ENCODE data around the gene FDXACB1. TPM values are rescaled to one million over a fixed set of nuclear protein-coding genes. Genes with fewer than 3 reads are reported as not detected.

FDXACB1 gene
- total RNA-seq, 1 donor from 2014 or later, result 0.70 TPM

DNA sequence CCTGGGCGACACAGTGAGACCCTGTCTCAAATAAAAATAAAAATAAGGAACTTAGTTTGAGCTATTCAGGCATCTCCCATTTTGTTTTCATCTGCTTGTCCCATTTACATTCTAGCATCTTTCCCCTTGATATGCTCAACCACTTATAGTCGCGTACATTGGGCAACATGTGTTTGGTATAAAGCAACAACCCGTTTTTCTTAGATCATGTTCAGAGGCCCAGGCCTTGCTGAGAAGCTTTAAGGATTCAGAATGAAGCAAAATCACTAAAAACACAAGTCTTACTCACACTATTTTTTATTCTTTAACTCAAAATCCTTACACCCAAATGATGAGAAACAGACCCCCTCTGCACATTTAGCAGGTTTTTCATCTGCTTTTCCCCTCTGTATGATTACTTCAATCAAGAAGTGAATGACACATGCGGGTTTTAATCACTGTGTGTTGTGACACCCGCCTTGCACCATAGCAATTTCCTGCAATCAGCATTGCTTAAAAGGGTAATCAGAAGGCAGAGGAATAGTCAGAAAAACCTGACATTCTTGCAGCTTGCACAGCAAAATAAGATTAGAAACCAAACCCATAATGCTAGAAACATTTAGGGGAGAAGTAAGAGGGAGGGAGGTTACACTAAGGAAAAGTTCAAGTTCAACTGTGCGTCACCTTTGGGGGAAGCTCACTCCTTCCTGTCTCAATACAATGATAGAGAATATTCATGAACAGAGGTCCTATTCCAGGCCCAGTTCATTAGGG lies 33.5 kb downstream of the FDXACB1 start:
- DNase-seq (ENCODE audit: low spot score), result no peak
- ATAC-seq, result no peak

DNA sequence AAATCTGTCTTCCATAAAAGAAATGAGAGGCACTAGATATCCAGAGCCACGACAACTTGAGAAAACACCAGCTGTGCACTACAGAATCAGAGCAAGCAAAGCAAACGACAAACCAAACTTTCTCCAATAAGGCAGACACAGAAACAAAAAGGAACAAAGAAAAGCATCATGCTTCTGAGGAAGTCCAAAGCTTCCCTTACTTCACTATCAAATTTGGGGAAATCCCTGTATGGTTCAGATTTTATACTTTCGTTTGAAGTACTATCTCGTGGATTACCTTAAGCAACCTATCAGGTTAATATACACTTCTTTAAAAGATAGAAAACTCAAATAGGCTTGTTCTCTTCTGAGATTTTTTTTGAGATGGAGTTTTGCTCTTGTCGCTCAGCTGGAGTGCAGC lies 35.3 kb downstream of the FDXACB1 start:
- ATAC-seq, result no peak
- no peak for DNase-seq (ENCODE audit: low spot score)

DNA sequence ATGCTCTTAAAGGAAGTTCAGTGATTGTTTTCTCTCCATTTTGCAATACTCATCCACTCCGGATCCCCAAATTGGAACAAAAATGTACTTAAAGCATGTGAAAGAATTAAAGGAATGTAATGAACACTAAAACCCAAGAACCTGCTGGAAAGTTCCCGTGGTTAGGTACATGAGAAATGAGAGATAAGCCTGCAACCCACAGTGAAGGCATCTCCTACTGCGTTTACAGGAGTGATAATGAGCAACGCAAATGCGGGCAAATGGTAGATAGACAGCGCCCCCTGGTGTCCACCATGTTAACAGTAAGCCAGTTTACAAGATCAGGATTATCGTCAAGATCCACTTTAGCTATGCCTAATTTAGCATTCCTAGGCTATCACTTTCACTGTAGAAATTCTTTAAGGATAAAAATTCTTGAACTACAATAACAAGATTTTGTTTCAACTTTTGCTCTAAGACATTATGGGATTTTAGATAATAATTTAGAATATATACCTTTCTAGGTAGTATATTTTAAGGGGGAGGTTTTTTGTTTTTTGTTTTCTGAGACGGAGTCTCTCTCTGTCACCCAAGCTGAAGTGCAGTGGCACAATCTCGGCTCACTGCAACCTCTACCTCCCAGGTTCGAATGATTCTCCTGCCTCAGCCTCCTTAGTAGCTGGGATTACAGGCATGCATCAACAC lies 37.5 kb downstream of the FDXACB1 start:
- peak; percentile 93 for ATAC-seq
- DNase-seq (ENCODE audit: low spot score), result peak; percentile 92

DNA sequence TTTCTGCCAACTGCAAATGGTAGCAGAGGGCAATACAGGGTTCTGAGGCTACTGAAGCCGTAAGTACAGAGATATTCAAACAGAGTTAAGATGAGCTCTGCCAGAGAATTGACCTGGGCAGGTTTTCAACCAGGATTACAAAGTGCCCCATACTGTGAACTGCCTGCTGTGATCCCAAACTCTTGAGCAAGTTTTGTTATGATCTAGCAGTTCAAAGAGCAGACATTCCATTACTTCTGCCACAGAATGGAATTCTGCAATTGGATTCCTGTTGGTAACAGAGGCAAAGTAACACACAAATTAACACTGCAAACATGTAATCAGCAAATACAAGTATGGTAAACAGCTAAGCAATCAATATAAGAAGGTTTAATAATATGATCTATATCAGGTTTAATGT lies 38.8 kb downstream of the FDXACB1 start:
- ATAC-seq (peak; percentile 84), DNase-seq (ENCODE audit: low spot score) (peak; percentile 85)

GRCh38 chr11:111838054-111838453 lies 40.9 kb downstream of the FDXACB1 start:
- ATAC-seq, result no peak

GRCh38 chr11:111837366-111837891 lies 41.5 kb downstream of the FDXACB1 start:
- ATAC-seq (no peak), DNase-seq (ENCODE audit: low spot score) (no peak)

More at GRCh38 chr11:111838054-111838453, 40.9 kb downstream of the FDXACB1 start:
- DNase-seq (ENCODE audit: low spot score), result no peak

DNA sequence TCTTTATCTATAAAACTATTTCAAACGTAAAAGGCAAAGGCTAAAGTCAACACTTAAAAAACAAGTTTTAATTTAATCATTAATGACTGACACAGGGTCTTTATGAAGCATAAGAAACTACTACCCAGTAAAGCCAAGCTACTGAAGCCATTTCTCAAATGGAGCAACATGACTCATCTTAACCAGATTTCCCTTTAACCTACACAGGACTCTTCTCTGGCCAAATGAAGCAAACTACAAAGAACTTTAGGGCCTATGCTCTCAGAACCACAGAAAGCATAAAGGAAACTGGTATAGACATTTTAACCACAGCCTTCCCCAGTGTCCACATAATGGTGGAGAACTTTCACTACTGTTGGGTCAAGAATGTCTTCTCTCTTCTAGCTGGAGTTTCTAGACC lies 42.2 kb downstream of the FDXACB1 start:
- DNase-seq (ENCODE audit: low spot score) (no peak), ATAC-seq (no peak)

DNA sequence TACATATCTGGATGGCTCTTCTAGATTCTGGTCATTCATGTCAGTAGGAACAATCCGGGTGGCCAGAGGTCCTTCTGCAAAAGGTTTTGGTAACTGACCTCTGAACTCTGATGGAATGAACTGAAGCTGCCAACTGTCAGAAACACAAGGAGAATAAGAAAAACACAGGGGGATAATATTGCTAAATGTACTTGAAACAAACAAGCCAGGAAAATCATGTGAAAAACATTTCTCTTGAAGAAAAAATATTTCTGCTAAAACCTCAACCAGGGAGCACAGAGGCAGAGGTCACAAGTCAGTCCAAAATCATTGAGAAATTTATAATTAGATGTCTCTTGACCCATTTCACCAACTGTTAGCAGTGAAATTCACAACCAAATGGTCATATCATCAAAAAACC lies 42.8 kb downstream of the FDXACB1 start:
- no peak for DNase-seq (ENCODE audit: low spot score)
- ATAC-seq, result peak; percentile 39

GRCh38 chr11:111835665-111836064 lies 43.3 kb downstream of the FDXACB1 start:
- ATAC-seq (no peak), DNase-seq (ENCODE audit: low spot score) (no peak)

DNA sequence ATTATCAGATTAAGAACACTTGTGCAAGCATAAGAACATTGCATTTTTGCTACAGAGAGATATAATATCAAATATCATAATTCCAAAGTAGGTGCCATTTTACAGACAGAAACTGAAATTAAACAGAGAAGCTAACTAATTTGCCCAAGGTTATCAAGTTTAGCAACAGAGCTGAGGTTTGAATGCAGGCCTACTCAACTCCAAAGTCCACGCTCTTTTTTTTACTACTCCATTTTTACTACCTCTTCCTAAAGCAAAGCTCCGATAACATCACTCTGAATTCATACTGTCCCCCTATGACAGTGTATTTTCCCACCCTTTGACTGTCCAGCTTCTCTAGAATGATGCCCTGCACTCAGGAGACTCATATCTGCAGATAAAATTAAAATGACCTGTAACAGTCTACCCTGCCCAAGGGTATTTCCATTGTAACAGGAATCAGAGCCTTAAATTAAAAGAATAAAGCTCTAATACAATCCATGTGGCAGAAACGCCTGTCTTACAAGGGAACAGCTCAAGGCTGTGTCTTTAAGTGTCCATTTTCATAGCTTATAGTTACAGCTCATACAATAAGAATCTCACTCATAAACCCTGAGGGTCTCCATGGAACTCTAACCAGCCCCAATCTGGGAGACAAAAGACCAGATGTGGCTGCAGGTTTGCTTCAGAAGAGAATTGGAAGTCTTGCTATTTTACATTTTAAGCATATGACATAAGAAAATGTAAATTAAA lies 44.4 kb downstream of the FDXACB1 start:
- peak; percentile 44 for ATAC-seq

DNA sequence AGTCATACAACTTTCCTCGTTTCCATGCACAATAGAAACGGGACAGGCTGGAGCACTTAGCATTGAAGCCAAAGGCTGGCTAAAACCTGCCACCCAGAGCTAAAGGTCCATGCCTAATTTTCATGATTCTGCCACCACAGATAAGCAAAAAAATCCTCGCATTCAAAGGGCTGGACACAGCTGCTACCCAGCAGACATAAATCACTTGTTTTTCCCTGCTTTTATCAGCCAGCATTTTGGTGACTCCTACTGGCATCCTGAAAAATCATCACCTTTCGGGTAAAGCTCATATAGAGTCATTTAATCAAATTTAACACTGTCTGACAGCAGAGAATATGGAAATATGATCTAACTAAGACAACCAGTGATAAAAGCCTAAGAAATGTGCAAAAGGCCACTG lies 45.4 kb downstream of the FDXACB1 start:
- DNase-seq (ENCODE audit: low spot score) (peak; percentile 52), ATAC-seq (peak; percentile 85)

More for the DNA sequence above, 44.4 kb downstream of the FDXACB1 start:
- no peak for DNase-seq (ENCODE audit: low spot score)

DNA sequence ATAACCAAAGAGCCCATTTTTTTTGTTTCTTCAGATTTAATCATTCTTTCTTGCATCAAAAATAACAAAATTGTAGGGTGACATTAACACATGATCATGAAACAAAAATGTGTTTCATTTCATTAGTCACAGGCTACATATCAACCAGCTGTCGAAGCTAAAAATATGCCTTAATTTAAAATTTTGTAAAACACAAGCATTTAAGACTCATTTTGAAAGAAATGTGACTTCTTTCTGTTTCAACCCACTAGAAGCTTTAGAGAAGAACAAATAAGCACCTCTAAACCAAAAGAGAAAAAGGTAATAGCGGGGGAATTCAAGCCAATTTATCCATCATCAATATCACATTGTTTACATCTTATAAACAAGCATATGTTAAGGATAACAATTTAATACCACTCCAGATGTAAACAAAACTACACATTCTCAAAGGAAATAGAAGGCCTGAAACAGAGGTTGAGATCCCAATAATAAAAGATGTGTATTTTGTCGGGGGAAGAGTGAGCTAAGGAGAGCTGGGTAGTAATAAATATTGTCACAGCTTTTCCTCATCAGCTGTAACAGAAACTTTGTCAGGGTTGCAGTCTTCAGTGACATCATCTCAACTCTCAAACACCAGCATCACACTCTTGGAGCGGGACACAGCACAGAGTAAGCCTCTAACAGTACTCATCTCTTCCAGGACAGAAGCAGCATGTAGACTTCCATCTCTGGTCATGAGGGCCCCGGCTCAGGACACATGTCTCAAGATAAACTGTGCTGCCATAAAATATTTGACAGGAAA lies 49.6 kb downstream of the FDXACB1 start:
- ATAC-seq (no peak), DNase-seq (ENCODE audit: low spot score) (no peak)

GRCh38 chr11:111826322-111826950 lies 52.5 kb downstream of the FDXACB1 start:
- DNase-seq (ENCODE audit: low spot score) (no peak), ATAC-seq (no peak)

Other genes with a start within 250 kb of the FDXACB1 start
- 79.5 TPM for gene PPP2R1B, start 112.8 kb downstream of the FDXACB1 start, total RNA-seq
- gene ALG9, start 7.6 kb downstream of the FDXACB1 start, total RNA-seq, result 15.0 TPM
- gene CFAP68, start 376 bp upstream of the FDXACB1 start, total RNA-seq, result 12.5 TPM
- gene CRYAB, start 32.6 kb upstream of the FDXACB1 start, total RNA-seq, result 4.8 TPM
- gene HSPB2, start 33.6 kb upstream of the FDXACB1 start, total RNA-seq, result 0.13 TPM
- gene C11orf52, start 39.7 kb upstream of the FDXACB1 start, total RNA-seq, result 11.8 TPM
- gene DIXDC1, start 58.2 kb upstream of the FDXACB1 start, total RNA-seq, result 7.2 TPM
- 9.3 TPM for gene DLAT, start 146.2 kb upstream of the FDXACB1 start, total RNA-seq
- gene PIH1D2, start 194.9 kb upstream of the FDXACB1 start, total RNA-seq, result 0.91 TPM
- gene NKAPD1, start 195.1 kb upstream of the FDXACB1 start, total RNA-seq, result 5.6 TPM
- gene TIMM8B, start 207.6 kb upstream of the FDXACB1 start, total RNA-seq, result 34.5 TPM
- 168 TPM for gene SDHD, start 207.7 kb upstream of the FDXACB1 start, total RNA-seq

Data from left lobe of liver (tissue), 2 donors.